IMR-90 (cell line): Measurements from ENCODE around the gene NAGS. TPM values are rescaled to one million over a fixed set of nuclear protein-coding genes. Genes with fewer than 3 reads are reported as not detected.

Source experiments
- ATAC-seq: fragments of 200-7000 bp; cut with Tn5 transposase; 2 replicates; pipeline ENCODE4 v1.9.1; 2020; ENCODE audit warnings: low read depth, mild to moderate bottlenecking, moderate library complexity
- BruUV-seq: library from RNA; stranded (reverse); fragments of 400-500 nt; replicated peaks from 2 replicates; lab custom pipeline; 2021; lab: Mats Ljungman, UMichigan
- CTCF ChIA-PET: fragments of 300-600 bp; formaldehyde crosslinking; extraction: SDS; loops from one replicate; lab custom pipeline; 2021; ENCODE audit warnings: antibody characterized with exemption; lab: Yijun Ruan, JAX
- POLR2A ChIA-PET: fragments of 300-600 bp; sonication (Branson Sonifier 250); formaldehyde crosslinking; loops from one replicate; lab custom pipeline; 2022; ENCODE audit warnings: antibody characterized with exemption; ENCODE audit not compliant: unreplicated experiment; lab: Charles Lee
- DNase-seq: peaks from one replicate; pipeline ENCODE4 v3.0.0; 2013
- H2AFZ ChIP-seq: replicated peaks from 2 replicates; pipeline ENCODE3; 2013; ENCODE audit warnings: low read length, mild to moderate bottlenecking; ENCODE audit not compliant: poor library complexity
- H2AK5ac ChIP-seq: 2 replicates; pipeline ENCODE4 v1.6.1; 2013; ENCODE audit warnings: low read depth, low read length, inconsistent platforms
- H2AK9ac ChIP-seq: replicated peaks from 2 replicates; pipeline ENCODE3; 2013; ENCODE audit warnings: mild to moderate bottlenecking, low read depth, low read length, moderate library complexity; ENCODE audit not compliant: poor library complexity
- H2BK120ac ChIP-seq: 2 replicates; pipeline ENCODE4 v1.6.1; 2013; ENCODE audit warnings: low read depth, low read length, inconsistent platforms
- H2BK15ac ChIP-seq: 3 replicates; pipeline ENCODE4 v1.6.1; 2013; ENCODE audit warnings: low read depth, low read length, inconsistent platforms
- H2BK20ac ChIP-seq: 2 replicates; pipeline ENCODE4 v1.6.1; 2013; ENCODE audit warnings: low read depth, mild to moderate bottlenecking, inconsistent platforms, low read length, moderate library complexity
- H2BK5ac ChIP-seq: 2 replicates; pipeline ENCODE4 v1.6.1; 2013; ENCODE audit warnings: mild to moderate bottlenecking, low read depth, low read length, inconsistent platforms; ENCODE audit not compliant: poor library complexity, severe bottlenecking
- H3K14ac ChIP-seq: replicated peaks from 2 replicates; pipeline ENCODE4 v1.6.1; 2013; ENCODE audit warnings: low read depth, low read length, inconsistent platforms
- H3K18ac ChIP-seq: 2 replicates; pipeline ENCODE4 v1.6.1; 2013; ENCODE audit warnings: low read depth, low read length, control low read depth
- H3K23ac ChIP-seq: 2 replicates; pipeline ENCODE4 v1.6.1; 2013; ENCODE audit warnings: low read depth, low read length, inconsistent platforms
- H3K27ac ChIP-seq: 2 replicates; pipeline ENCODE4 v1.5.1; 2013; ENCODE audit warnings: mild to moderate bottlenecking, control low read depth, low read length; ENCODE audit not compliant: insufficient read depth
- H3K27me3 ChIP-seq: 2 replicates; pipeline ENCODE4 v1.6.1; 2013; ENCODE audit warnings: low read length; ENCODE audit not compliant: control insufficient read depth, insufficient read depth
- H3K36me3 ChIP-seq: 2 replicates; pipeline ENCODE4 v1.6.1; 2013; ENCODE audit warnings: low read length, mixed read lengths; ENCODE audit not compliant: control insufficient read depth, insufficient read depth
- H3K4ac ChIP-seq: 2 replicates; pipeline ENCODE4 v1.6.1; 2013; ENCODE audit warnings: low read depth, low read length, inconsistent platforms
- H3K4me1 ChIP-seq: 2 replicates; pipeline ENCODE4 v1.6.1; 2013; ENCODE audit warnings: low read length, mixed read lengths; ENCODE audit not compliant: control insufficient read depth, insufficient read depth
- H3K4me2 ChIP-seq: 2 replicates; pipeline ENCODE4 v1.6.1; 2013; ENCODE audit warnings: low read depth, mild to moderate bottlenecking, control low read depth, low read length, moderate library complexity
- H3K4me3 ChIP-seq: 2 replicates; pipeline ENCODE4 v1.5.1; 2013; ENCODE audit warnings: low read depth, mild to moderate bottlenecking, control low read depth, low read length, moderate library complexity; ENCODE audit not compliant: insufficient read depth
- H3K56ac ChIP-seq: 2 replicates; pipeline ENCODE4 v1.6.1; 2013; ENCODE audit warnings: low read length, inconsistent platforms; ENCODE audit not compliant: insufficient read depth; ENCODE audit errors: extremely low read depth
- H3K79me1 ChIP-seq, 2 experiments: 2 replicates each; pipeline ENCODE4 v1.6.1; 2013; ENCODE audit warnings: low read length in 2 of 2, inconsistent platforms in 1 of 2, low read depth in 1 of 2
- H3K9ac ChIP-seq: 2 replicates; pipeline ENCODE4 v1.6.1; 2013; ENCODE audit warnings: low read depth, low read length, control low read depth
- H3K9me1 ChIP-seq: 2 replicates; pipeline ENCODE4 v1.6.1; 2013; ENCODE audit warnings: low read length, inconsistent platforms; ENCODE audit not compliant: insufficient read depth
- H3K9me3 ChIP-seq: 2 replicates; pipeline ENCODE4 v1.6.1; 2013; ENCODE audit warnings: low read length; ENCODE audit not compliant: control insufficient read depth, insufficient read depth
- H4K20me1 ChIP-seq: 2 replicates; pipeline ENCODE4 v1.6.1; 2013; ENCODE audit warnings: low read length, inconsistent platforms; ENCODE audit not compliant: insufficient read depth
- H4K5ac ChIP-seq: 2 replicates; pipeline ENCODE4 v1.6.1; 2013; ENCODE audit warnings: mild to moderate bottlenecking, low read depth, low read length, control low read depth
- H4K8ac ChIP-seq, 2 experiments: 2 replicates each; pipeline ENCODE4 v1.6.1; 2013; ENCODE audit warnings: low read depth in 2 of 2, low read length in 2 of 2, control low read depth in 1 of 2, inconsistent platforms in 1 of 2
- H4K91ac ChIP-seq: 2 replicates; pipeline ENCODE4 v1.6.1; 2013; ENCODE audit warnings: low read depth, low read length, inconsistent platforms; ENCODE audit not compliant: insufficient read depth
- BHLHE40 ChIP-seq: fragments of 150-350 bp; IDR thresholded peaks from 2 replicates; pipeline ENCODE4 v1.6.1; 2016; ENCODE audit warnings: mild to moderate bottlenecking, low read depth, low read length
- CHD1 ChIP-seq: IDR thresholded peaks from 2 replicates; pipeline ENCODE4 v1.6.1; 2012; ENCODE audit warnings: low read depth, low read length, improper control_type of control experiment
- CTCF ChIP-seq: conservative IDR thresholded peaks from 2 replicates; pipeline ENCODE4 v1.5.1; 2012; ENCODE audit warnings: mild to moderate bottlenecking, low read depth, low read length, improper control_type of control experiment
- FOS ChIP-seq: fragments of 150-350 bp; IDR thresholded peaks from 2 replicates; pipeline ENCODE4 v1.6.1; 2016; ENCODE audit warnings: low read depth, low read length
- MAFK ChIP-seq: IDR thresholded peaks from 2 replicates; pipeline ENCODE4 v1.6.1; 2012; ENCODE audit warnings: low read depth, low read length, improper control_type of control experiment
- MAZ ChIP-seq: IDR thresholded peaks from 2 replicates; pipeline ENCODE4 v1.6.1; 2012; ENCODE audit warnings: low read depth, mild to moderate bottlenecking, low read length, improper control_type of control experiment, moderate library complexity, borderline replicate concordance
- MXI1 ChIP-seq: IDR thresholded peaks from 2 replicates; pipeline ENCODE4 v1.6.1; 2012; ENCODE audit warnings: low read depth, mild to moderate bottlenecking, low read length, moderate library complexity, borderline replicate concordance
- RAD21 ChIP-seq: IDR thresholded peaks from 2 replicates; pipeline ENCODE4 v1.6.1; 2012; ENCODE audit warnings: low read length, improper control_type of control experiment
- RCOR1 ChIP-seq: IDR thresholded peaks from 2 replicates; pipeline ENCODE4 v1.6.1; 2012; ENCODE audit warnings: mild to moderate bottlenecking, low read length, improper control_type of control experiment; ENCODE audit not compliant: insufficient replicate concordance
- RFX5 ChIP-seq: IDR thresholded peaks from 2 replicates; pipeline ENCODE4 v1.8.0; 2012; ENCODE audit warnings: low read depth, mild to moderate bottlenecking, low read length, moderate library complexity
- SMC3 ChIP-seq: fragments of 150-350 bp; IDR thresholded peaks from 2 replicates; pipeline ENCODE4 v1.6.1; 2016; ENCODE audit warnings: low read depth, mild to moderate bottlenecking, antibody characterized with exemption, low read length, moderate library complexity
- WGBS, 2 experiments: methylation state at CpG; one replicate each; pipeline versions ENCODE4 v1.1.5 to v1.1.7; 2013; ENCODE audit warnings: missing lambda C conversion rate in 2 of 2; ENCODE audit not compliant: insufficient read length in 1 of 2; ENCODE audit errors: extremely low coverage in 2 of 2; 5-methylcytosine and 5-hydroxymethylcytosine counted together
- dilution Hi-C: fragments of 300-500 bp; cut with HindIII; formaldehyde crosslinking; loops from one replicate; pipeline ENCODE4 v1.14.3; 2018; ENCODE audit warnings: low sequenced_read_pairs; ENCODE audit not compliant: unreplicated experiment
- in situ Hi-C: fragments of 300-500 bp; cut with MboI; formaldehyde crosslinking; loops from 3 replicates; pipeline ENCODE4 v1.14.3; 2019; ENCODE audit warnings: low sequenced_read_pairs, inconsistent platforms, mixed read lengths
- intact Hi-C: fragments of 100-400 bp; cut with micrococcal nuclease; formaldehyde crosslinking; loops from 2 replicates; pipeline ENCODE4 v1.10.0; 2022
- polyA plus RNA-seq, 3 experiments: library from polyadenylated mRNA; depleted of rRNA; stranded (reverse); fragments of >200 nt; gene quantifications; 2 replicates each; pipeline ENCODE4 v1.2.3, GENCODE V29; 2012; ENCODE audit warnings: low replicate concordance in 1 of 3
- total RNA-seq: library from RNA; depleted of rRNA; stranded (reverse); fragments of >200 nt; gene quantifications from 2 replicates; pipeline ENCODE4 v1.2.3, GENCODE V29; 2012
- TF ChIP-seq, protein P1 (sequence below): fragments of 150-350 bp; IDR thresholded peaks from 2 replicates; pipeline ENCODE4 v1.6.1; 2016; ENCODE audit warnings: low read depth, mild to moderate bottlenecking, low read length, moderate library complexity, borderline replicate concordance
- TF ChIP-seq, protein P2 (sequence below): fragments of 150-350 bp; IDR thresholded peaks from 2 replicates; pipeline ENCODE4 v1.6.1; 2017; ENCODE audit warnings: mild to moderate bottlenecking, antibody characterized with exemption, low read length, low read depth

NAGS gene
- total and polyA plus RNA-seq, 2 of the 4 experiments (the other 2 are of a cell fraction), result 0.54 to 0.99 TPM

DNA sequence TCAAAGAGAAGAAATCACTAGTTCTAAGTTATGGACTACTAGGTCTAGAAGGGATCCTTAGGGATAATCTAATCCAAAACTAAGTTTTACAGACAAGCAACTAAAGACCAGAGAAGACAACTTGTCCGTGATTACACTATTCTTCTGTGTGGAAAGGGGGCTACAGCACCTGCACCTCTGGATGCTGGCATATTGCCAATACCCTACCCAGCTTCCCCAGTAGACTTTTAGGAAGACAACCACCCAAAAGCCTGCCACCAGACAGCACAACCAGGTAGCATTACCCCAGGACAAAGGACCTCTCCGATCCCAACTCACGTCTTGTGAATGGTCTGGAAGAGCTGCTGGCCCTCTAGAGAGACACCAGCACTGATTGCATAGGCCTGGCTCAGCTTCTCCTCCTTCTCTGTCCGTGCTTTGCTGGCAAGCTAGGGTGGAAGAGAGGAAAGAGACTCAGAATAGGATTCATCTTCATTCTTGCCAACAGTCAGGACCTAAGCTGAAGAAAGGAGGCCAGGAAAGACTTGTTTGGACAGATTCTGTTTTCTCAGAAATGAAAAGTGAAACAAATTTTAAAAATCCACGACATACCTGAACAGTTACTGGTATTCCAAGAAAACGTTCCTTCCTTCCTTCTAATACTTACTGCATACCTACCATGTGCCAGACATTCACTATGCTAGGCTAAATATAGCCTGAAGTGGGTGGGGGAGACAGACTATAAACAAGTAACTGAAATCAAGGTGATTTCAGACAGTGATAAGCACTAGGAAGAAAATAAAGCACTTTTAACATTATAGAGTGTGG lies 35.6 kb downstream of the NAGS start:
- H3K18ac ChIP-seq, result no peak overlapping the region
- ATAC-seq (no peak), DNase-seq (peak; percentile 49)
- intact Hi-C loops (loop anchor here (10.0 kb wide), 1 partner anchor 125 kb away; no protein-coding TSS in a partner anchor), dilution Hi-C loops (no loop called here), in situ Hi-C loops (no loop called here)
- no peak overlapping the region for H4K91ac ChIP-seq
- H3K27ac ChIP-seq, result peak overlapping the region; percentile 18; the same call in 1 of the 2 replicates
- H4K5ac ChIP-seq, result no peak overlapping the region
- H3K36me3 ChIP-seq, result peaks cover 23% of the 10 kb centered on the region
- H2AFZ ChIP-seq, result no peak overlapping the region
- no peak overlapping the region for H3K56ac ChIP-seq
- BruUV-seq, result no TSS peak
- peak overlapping the region; percentile 53; the same call in 1 of the 2 replicates for H3K23ac ChIP-seq
- peak overlapping the region; percentile 3; the same call in 1 of the 2 replicates for H3K14ac ChIP-seq
- no peak overlapping the region for H2AK5ac ChIP-seq
- WGBS, 2 experiments, result no CpG with 5 or more reads among the region's 6 CpGs
- H4K20me1 ChIP-seq, result peaks cover 60% of the 10 kb centered on the region
- H3K4me2 ChIP-seq, result peak overlapping the region; percentile 36; the same call in 1 of the 2 replicates
- POLR2A ChIA-PET, result no interaction called here
- H2BK15ac ChIP-seq, result no peak overlapping the region
- TF ChIP-seq FOS (no peak), RCOR1 (no peak), MAFK (no peak), CHD1 (no peak), MXI1 (no peak), MAZ (no peak), CTCF (no peak), RAD21 (no peak), SMC3 (no peak), BHLHE40 (no peak), RFX5 (no peak)
- TF ChIP-seq, protein P1, sequence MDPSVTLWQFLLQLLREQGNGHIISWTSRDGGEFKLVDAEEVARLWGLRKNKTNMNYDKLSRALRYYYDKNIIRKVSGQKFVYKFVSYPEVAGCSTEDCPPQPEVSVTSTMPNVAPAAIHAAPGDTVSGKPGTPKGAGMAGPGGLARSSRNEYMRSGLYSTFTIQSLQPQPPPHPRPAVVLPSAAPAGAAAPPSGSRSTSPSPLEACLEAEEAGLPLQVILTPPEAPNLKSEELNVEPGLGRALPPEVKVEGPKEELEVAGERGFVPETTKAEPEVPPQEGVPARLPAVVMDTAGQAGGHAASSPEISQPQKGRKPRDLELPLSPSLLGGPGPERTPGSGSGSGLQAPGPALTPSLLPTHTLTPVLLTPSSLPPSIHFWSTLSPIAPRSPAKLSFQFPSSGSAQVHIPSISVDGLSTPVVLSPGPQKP, result no peak
- TF ChIP-seq, protein P2, sequence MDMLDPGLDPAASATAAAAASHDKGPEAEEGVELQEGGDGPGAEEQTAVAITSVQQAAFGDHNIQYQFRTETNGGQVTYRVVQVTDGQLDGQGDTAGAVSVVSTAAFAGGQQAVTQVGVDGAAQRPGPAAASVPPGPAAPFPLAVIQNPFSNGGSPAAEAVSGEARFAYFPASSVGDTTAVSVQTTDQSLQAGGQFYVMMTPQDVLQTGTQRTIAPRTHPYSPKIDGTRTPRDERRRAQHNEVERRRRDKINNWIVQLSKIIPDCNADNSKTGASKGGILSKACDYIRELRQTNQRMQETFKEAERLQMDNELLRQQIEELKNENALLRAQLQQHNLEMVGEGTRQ, result no peak
- H3K9me1 ChIP-seq, result no peaks in the 10 kb centered on the region
- peaks cover 10% of the 10 kb centered on the region for H3K4me1 ChIP-seq
- CTCF ChIA-PET, result interaction anchor here (1.6 kb wide), 1 partner anchor 10 kb away, joined by 7 read pairs; no protein-coding TSS in a partner anchor
- peaks cover 10 to 69% of the 10 kb centered on the region in 2 experiments for H3K79me1 ChIP-seq
- H2BK120ac ChIP-seq, result no peak overlapping the region
- no peaks in the 10 kb centered on the region for H3K27me3 ChIP-seq
- H3K4me3 ChIP-seq, result no peak overlapping the region
- H3K9me3 ChIP-seq, result no peaks in the 10 kb centered on the region
- no peak overlapping the region for H2AK9ac ChIP-seq
- H3K9ac ChIP-seq, result no peak overlapping the region
- H4K8ac ChIP-seq, result no peak overlapping the region; a peak in 1 of 4 replicates
- 0 out of 2 replicates have a peak overlapping the region, but pooled peaks have one; percentile 2 for H3K4ac ChIP-seq
- no peak overlapping the region for H2BK20ac ChIP-seq
- H2BK5ac ChIP-seq, result peak overlapping the region; percentile 33
